ENCODE results near the gene LSMEM2.
"Not testable (repeated sequence)": the region's sequence is repeated elsewhere in the genome, so short reads cannot be mapped to it uniquely, and the experiment has no call there.

LSMEM2 gene

DNA sequence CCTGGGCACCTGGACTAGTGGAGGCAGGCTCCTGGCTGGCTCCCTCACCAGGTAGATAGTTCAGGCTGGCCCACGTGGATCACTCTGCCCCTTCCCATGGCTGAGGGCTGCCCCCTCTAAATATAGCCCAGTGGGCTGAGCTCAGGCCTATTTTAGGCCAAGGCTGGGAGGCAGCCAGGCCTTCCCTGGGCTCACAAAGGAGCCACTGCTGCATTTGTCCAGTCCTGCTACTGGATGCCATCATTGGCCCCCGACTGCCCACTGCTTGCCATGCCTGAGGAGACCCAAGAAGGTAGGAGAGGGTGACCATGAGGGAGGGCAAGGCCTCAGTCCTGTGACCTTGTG lies at the start of gene LSMEM2:
TSS of gene LSMEM2 (plus strand) at position 208 of the 345 bp plus-strand sequence. CDS start at position 235, 27 bp downstream.
- peak in 1 of 2 donors; percentile 7 for ATAC-seq

DNA sequence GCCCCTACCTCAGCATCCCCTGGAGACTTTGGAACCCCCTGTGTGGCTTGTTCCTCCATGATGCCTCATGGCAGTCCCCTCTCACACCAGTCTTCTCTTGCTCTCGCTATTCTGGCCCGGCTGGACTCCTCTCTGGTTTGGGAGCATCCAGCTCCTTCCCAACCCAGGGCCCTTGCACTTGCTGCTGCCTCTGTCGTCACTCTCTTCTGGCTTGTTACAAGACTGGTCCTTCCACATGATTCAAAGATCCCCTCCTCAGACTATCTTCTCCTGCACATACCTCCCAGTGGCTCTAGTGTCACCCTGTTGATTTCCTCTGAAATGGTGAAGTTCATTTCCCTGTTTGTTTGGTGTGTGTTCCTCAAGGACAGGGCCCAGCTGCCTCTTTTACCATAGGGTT lies 49.4 kb upstream of the LSMEM2 start:
- no peak for ATAC-seq

DNA sequence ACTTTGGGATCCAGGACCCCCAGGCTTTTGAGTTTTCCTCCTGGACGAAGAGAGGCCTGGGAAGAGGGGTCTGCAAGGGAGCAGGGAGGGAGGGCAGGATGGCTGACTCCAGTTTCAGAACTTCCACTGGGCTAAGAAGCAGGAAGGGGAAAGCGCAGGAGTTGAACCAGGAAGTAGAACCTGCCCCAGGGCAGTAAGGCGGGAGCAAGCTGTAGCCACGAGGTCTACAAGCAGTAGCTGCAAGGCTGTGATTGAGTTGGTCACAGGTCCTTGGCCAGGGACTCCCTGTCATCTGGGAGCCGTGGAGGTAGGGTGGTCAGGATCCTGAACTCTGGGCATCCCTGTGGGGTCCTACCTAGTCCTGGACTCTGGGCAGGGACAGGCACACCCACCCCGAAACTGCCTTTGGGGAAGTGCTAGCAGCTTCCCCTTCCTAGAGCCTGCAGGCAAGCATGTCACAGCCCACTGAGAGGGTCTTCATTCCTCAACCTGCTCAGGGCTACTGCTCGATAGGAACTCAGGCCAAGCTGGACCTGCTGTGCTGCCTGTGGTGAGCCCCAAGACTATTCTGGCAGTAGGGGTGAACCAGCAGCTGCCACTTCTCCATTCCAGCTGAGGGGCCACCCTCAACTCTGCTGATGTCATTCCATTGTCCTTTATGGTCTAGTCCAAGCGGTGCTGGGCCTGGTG lies 48.6 kb upstream of the LSMEM2 start:
- no peak for ATAC-seq

DNA sequence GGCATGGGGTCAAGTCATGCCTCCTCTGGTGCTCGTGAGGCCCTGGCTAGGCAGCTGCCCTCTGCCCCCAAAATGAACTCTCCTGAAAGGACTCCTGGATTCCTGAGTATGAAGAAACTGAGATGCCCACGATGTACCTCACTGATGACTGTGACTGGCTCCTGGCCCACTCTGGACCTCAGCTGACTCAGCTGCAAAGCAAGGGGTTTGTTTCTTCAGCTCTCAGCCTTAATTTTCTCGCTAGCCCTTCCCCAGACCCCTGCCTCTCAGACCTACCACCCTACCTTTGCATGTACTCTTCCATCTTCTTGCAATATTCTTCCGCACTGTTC lies 48.1 kb upstream of the LSMEM2 start:
- ATAC-seq, result no peak

DNA sequence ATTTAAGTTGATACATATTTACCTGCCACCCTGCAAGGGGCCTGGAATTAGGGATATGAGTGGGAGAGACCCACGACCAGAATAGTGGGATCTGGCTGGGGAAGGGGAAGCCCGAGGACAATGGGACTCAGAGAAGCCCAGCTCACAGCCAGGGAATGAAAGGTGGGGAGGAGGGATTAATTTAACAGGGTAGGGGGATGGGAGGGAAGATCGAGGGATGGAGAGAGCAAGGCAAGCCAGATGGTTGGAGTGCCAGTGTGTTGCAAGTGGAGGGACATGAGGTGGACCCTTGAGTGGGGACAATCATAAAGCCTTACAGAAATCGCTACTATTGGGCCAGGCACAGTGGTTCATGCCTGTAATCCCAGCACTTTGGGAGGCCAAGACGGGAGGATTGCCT lies 47.3 kb upstream of the LSMEM2 start:
- no peak for ATAC-seq

DNA sequence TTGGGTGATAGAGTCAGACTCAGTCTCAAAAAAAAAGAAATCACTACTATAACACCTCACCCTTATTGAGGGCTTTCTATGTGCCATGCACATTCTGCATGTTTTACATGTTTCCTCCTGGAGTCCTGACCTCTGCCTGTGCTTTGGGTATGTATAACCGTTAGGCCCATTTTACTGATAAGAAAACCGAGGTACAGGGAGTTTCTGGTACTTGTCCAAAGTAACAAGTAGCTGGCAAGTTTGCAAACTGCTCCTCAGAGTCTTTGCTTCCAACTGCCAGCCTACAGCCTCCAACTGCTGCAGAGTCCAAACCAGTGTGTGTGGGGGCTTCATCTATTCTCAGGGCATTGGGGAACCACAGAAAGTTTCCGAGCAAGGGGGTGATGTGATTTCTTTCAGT lies 46.6 kb upstream of the LSMEM2 start:
- ATAC-seq, result no peak

DNA sequence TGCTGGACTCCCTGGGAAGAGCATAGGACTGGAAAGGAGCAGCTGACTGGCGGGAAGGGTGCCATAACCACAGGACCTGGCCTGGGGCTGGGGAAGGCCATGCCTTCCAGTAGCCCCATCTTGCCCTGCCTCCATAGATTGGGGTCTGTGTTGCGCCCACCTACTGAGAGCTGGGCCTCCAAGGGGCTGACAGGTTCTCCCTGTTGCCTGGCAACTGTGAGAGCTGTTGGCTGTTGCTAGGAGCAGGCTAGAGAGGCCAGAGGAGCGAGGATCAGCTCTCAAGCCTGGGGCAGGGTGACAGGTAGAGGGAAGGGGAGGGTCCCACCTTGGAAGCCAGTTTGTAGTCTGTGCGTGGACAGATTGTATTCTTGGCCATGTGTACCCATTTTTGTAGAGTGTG lies 45.7 kb upstream of the LSMEM2 start:
- no peak for ATAC-seq

DNA sequence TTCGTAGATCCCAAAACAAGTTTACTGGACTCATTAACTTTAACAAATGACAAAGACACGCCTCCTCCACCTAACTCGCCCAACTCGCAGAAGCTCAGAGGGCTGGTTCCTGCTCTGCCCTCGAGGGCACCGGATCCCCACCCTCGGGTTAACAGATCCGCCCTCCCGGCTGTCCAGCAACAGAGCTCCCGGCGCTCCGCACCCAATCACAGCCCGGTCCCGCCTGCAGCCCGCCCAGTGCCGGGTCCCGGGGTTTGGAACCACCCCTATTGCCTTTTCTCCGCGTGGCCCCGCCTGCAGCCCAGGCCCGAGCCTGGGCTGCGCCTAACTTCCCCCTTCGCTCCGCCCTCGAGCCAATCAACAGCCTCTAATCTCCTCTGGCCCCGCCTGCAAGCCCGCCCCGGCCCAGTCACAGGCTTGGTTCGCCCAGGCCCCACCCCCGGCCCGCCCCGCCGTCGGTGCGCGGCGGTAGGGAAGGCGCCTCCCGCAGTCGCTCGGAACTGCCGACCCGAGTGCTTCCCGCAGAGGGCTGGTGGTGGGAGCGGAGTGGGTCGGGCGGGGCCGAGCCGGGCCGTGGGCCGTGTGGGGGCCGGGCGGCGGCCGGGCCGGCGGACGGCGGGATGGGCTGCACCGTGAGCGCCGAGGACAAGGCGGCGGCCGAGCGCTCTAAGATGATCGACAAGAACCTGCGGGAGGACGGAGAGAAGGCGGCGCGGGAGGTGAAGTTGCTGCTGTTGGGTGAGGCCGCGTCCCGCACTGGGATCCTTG lies 43.0 kb upstream of the LSMEM2 start, which contains the start of gene GNAI2:
TSS of gene GNAI2 (plus strand) at position 489 of the 768 bp plus-strand sequence. CDS start at position 621, 132 bp downstream.
- peak; percentile 94 to 95 for ATAC-seq

DNA sequence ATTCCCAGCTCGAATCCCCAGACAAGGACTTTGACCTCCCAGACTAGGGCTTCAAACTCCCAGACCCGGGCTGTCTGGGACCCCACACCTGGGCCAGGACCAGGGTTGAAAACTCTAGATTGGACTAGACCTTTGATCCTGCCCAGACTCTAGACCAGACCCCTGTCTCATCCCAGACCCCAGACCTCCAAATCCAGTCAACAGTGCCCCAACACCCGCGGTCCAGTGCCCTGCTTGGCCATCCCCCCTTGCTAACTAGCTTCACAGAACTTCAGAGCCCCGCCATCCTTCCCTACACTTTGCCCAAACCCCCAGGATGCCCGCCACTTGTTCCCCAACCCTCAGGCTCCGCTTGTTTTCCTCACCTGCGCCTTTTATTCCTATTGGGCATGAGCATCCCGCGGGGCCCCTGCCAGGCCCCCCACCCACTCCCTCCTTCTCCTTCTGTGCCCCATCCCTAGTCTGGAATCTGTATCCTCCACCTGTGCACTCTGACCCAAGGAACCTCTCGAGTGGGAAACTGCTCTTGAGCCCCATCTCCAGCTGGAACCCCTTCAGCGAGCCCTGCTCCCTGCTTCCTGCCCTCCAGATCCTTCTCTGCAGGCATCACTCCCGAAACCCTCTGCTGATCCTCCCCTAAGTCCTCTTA lies 42.3 kb upstream of the LSMEM2 start:
- no peak for ATAC-seq

DNA sequence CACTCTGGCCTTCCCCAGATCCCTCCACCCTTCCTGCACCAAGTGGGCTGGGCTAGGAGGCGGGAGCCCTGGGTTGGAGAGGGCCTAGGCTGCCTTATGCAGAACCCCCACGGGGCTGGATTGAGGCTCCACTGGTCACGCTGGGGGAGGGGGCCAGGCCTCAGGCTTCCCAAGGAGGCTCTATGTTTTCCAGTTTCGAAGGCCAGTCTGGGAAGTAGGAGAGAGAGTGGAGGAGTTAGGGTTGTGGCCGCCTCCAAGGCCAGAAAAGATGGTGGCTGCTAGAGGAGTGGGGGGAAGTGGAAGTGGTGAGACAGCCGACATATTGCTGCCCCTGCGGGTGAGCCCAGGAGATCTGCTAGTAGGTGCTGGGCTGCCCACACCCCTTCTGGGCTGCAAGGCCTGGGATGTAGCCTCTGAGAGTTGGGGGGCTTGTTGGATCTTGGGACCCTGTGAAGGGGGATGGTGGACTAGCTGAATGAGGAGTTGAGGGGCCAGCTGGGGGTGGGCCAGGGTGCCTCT lies 41.7 kb upstream of the LSMEM2 start:
- ATAC-seq, result no peak

DNA sequence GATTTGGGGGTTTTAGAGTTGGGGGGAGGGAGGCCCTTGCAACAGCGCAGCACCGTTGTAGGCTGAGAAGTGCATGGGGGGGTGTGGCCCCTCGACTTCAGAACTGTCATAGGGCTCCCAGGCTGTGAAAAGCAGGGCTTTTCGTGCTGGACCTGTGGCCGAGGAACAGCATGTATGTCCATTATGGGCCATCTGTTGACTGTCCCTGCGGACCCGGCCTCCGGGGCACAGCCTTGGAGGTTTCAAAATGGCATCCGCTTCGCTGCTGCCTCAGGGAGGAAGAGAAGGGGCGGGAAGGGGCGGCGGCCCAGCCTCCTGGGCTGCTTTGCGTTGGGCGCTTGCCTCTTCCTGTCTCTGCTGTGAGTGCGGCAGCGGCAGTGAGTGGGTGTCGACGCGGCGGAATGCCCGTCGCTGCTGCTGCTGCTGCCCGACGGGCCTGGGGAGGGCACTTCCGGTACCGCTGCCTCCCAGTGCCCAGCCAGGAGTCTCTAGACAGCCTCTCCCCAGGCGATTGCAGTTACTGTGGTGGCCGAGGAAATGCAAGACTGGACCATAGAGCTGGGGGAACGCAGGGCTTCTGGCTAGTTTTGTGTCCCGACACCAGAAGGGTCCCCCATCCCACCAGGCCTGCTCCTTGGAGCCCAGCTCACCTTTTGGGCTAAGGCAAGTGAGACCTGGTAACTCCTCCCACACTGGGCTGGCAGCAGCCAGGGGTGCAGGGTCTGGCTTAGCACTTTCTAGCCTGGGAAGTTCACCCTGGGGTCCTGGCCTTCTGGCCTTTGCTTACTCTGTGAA lies 40.9 kb upstream of the LSMEM2 start:
- peak; percentile 50 to 52 for ATAC-seq

DNA sequence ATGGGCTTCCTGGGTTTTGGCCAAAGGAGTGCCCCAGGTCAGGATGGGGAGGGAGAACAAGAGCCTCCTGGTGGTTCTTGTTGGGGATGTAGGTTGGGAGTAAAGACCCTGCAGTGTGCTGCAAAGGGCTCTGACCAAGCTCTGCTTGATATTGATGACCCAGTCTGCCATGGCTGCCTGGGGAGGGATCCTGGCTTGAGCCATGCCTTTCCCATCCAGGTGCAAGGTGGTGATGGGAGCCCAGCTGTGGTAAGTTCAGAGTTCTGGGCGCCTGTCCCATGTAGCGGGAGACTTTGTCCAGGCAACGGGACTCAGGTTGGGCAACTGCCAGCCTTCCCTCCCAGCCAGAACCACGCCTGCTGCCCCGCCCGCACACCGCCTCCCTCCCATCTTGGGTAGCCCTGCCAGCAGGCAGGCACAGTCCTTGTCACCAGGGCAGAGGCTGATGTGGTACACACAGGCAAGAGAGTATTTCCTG lies 40.3 kb upstream of the LSMEM2 start:
- no peak for ATAC-seq

DNA sequence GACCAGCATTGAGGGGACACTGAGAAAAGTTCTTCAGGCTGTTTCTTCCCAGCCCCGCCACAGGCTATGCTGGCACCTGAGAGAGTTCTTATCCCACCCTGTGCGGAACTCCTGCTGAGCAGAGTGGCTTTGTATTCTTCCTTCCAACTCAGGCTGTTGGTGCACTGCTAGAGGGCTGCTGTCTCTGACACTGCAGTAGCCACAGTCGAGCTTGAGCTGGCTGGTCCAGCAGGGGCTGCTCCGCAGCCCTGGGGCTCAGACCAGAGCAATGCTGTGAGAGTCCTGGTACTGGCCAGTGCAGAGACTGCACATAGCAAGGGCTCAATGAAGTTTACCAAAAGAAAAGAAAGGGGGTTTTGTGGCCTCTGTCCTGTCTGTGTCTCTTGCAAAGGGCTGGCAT lies 39.2 kb upstream of the LSMEM2 start:
- ATAC-seq, result no peak

DNA sequence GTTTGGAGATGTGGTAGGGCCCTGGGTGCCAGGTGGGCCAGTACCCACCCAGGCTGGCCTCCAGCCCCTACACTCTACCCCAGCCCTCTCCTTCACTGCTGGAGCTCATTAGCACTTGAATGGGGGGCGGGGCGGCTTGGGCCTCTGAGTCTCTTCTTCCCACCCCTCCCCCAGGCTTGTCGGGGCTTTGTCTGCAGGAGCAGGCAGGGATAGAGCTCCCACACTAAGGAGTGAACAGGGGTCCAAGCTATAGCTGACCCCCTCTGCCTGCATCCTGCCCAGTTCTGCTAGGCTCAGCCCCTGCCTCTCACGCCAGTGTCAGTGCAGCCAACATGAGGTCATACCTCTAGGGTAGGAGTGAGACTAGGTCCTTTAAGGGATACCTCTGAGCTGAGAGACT lies 37.7 kb upstream of the LSMEM2 start:
- ATAC-seq, result no peak

DNA sequence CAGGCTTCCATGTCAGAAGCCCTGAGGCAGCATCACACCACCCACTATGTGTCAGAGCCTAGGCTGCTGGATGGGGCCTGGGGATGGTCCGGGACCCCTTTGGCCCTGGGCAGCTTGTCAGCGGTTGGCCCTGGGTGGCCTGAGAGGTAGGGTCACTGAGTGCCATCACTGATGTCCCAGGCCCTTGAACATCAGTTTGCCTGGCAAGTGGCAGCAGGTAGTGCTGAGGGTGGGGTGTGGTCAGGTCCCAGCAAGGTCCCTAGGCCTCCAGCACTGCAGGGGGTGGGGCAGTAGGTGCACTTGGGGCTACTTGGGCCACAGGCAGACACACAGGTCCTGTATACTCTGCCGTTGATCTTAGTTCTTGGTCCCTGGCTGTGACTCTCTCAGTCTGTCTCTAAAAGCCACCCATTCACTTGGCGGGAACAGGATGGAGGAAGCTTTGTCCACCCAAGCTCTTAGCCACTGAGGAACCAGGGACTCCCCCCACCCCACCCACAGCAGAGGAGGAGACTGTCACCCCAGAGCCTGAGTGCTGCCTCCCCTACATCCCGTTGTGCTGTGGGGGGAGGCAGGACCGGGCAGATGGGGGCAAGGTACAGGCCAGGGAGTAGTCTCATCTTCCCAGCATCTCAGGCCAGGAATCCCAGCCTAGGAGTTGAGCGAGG lies 37.0 kb upstream of the LSMEM2 start:
- ATAC-seq, result no peak

DNA sequence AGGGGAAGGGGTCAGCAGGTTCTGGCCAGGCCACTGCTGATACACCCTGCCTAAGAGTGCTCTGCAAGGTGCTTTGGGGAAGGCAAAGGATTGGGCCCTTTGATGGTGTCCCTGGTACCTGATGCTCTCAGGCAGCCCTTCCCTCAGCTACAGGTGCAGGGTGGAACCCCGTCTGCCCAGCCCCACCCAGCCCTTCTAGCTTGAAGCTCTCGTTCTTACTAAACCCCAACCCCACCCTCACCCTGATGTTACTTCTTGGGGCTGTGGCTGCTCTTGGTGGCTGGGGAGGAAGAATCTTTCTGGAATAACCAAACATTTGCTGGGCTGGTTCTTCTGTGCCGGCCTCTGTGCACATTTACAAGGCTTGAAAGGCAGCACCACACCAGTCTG lies 36.5 kb upstream of the LSMEM2 start:
- ATAC-seq, result no peak

DNA sequence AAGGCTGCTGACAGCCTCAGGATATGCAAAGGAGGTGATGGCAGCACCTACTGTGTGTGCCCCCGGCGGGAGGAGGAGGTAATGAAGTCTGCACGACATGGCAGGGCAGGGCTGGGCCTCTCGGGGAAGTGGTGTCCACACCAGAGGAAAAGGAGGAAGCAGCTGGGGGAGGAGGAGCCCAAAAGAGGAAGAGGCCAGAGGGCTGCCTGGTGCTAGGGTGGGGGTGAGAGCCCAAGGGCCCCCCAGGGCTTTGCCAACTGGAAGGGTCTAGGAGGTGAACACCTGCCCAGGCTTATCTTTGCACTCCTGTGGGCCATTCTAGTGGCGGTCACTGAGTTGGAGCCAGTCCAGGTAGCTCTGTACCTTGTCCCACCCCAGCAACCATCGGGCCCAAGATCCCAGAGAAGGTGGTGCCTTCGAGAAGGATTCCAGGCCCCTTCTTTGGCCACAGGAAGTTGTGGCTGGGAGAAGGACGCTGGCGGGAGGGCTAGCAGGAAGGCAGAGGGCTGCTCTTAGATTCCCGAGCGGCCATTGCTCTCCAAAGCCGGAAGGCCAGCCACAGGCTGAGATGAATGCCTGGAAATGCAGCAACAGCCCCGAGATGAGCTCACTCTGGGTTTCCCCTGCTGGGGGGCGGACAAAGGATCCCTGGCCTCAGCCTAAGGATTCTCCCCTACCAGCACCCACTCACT lies 35.9 kb upstream of the LSMEM2 start:
- ATAC-seq, result no peak

DNA sequence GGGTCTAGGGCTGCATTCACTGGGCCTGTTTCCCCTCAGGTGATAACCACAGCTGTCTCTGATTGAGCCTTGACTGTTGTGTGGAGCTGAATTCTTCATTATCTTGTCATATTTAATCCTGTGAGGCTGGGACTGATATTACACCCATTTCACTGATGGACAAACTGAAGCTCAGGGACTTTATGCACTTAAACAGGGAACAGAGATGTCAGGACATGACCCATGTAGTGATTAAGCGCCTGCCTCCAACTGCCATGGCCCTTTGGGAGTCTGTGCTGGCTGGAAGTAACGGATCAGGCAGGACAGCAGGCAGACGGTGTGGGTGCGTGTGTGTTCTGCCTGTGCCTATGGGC lies 35.4 kb upstream of the LSMEM2 start:
- ATAC-seq, result no peak

DNA sequence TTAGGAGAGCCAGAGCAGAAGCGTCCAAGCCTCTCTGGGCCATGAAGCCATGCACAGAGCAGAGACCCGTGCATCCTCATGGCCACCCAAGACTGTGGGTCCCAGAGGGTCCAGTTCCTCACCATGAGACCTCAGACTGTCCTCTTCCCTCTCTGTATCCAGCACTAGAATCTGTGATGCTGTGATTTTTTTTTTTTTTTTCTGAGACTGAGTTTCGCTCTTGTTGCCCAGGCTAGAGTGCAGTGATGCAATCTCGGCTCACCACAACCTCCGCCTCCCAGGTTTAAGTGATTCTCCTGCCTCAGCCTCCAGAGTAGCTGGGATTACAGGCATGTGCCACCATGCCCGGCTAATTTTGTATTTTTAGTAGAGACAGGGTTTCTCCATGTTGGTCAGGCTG lies 34.1 kb upstream of the LSMEM2 start:
- not testable (repeated sequence) for ATAC-seq

DNA sequence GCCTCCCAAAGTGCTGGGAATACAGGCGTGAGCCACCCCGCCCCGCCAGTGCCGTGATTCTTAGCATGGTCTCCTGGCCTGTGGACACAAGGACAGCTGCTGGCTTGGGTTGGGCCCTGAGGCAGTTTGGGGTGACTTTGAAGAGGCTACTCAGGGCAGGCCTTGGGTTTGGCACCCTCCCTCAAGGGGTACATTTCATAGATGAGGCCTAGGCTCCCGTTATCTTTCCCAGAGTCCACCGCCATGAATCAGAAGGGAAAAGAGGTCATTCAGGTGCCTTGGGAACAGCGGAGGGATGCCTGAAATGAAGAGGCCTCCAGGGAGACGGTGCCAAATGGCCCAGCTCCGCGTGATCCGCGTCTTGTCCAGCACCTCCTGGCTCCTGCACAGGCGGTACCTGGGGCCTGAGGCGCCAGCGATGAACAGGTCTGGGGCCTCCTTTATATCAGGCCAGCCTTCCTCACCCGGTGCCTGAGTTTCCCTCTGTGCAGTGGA lies 33.6 kb upstream of the LSMEM2 start:
- no peak for ATAC-seq

DNA sequence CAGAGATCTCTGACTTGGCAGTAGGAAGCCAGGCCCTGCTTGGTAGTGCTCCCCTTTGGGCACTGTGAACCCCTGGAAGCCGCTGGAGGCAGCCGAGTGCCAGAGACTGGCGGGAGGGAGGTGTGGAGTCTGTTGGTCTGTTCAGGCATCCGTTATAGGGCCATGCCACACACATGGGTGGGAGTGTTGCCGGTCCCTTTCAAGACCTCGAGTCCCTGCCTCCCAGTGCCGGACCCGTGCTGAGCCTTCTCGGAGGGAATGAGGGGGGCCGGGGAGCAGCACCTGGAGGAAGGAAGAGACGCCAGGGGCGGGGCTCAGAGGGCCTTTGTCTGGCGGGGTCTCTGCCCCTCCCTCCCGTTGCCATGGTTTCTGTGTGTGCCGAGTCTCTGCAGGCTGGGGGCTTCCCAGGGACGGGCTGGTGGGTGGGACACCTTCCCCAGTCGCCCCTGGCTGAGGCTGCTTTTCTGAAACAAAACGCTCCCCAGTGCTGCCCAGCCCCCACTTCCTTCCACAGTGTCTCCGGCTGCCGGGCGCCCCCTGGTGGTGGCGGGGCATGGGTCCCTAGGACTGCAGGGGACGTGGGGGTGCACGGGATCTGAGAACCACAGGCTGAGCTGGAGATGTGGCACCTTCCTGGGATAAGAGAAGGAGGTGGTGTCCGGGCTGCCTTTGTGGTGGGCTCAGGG lies 32.9 kb upstream of the LSMEM2 start:
- peak; percentile 79 to 84 for ATAC-seq
